Skeletal muscle tissue (tissue), 4 donors: Measurements from ENCODE around the gene RBPMS2. TPM values are rescaled to one million over a fixed set of nuclear protein-coding genes. Genes with fewer than 3 reads are reported as not detected.

Source experiments
- H3K27ac ChIP-seq: one replicate; pipeline ENCODE4 v1.7.0; 2013; ENCODE audit warnings: mild to moderate bottlenecking, low read depth, low read length, inconsistent platforms
- H3K27me3 ChIP-seq, 3 donors: one replicate each; pipeline ENCODE4 v1.7.0; 2013; ENCODE audit warnings: low read length in 3 of 3; ENCODE audit not compliant: control insufficient read depth in 3 of 3, insufficient read depth in 3 of 3
- H3K36me3 ChIP-seq, 3 donors: one replicate each; pipeline ENCODE4 v1.7.0; 2013; ENCODE audit warnings: low read length in 3 of 3; ENCODE audit not compliant: control insufficient read depth in 3 of 3, insufficient read depth in 3 of 3
- H3K4me1 ChIP-seq, 3 donors: one replicate each; pipeline ENCODE4 v1.7.0; 2013; ENCODE audit warnings: low read length in 3 of 3, mild to moderate bottlenecking in 3 of 3; ENCODE audit not compliant: control insufficient read depth in 3 of 3, insufficient read depth in 3 of 3
- H3K4me3 ChIP-seq, 3 donors: one replicate each; pipeline ENCODE4 v1.7.0; 2013; ENCODE audit warnings: low read length in 3 of 3
- H3K9ac ChIP-seq, 3 donors: one replicate each; pipeline ENCODE4 v1.7.0; 2013; ENCODE audit warnings: low read length in 3 of 3, mild to moderate bottlenecking in 3 of 3, moderate library complexity in 2 of 3, low read depth in 1 of 3
- H3K9me3 ChIP-seq, 3 donors: one replicate each; pipeline ENCODE4 v1.7.0; 2013; ENCODE audit warnings: low read length in 3 of 3; ENCODE audit not compliant: control insufficient read depth in 3 of 3
- total RNA-seq: library from RNA; depleted of rRNA; stranded (reverse); fragments of >200 nt; gene quantifications from one replicate; pipeline ENCODE4 v1.2.3, GENCODE V29; 2014
- donor health status: Osteomylitis.

The RBPMS2 gene
- total RNA-seq, 1 donor from 2014 or later, result under 0.01 TPM

- Histone ChIP-seq H3K27me3 (no peaks in the 10 kb centered on the region), H3K36me3 (no peaks in the 10 kb centered on the region), H3K4me1 (peaks cover 0 to 7% (median 0%) of the 10 kb centered on the region in 3 donors), H3K27ac (no peak overlapping the region), H3K9ac (no peak overlapping the region), H3K9me3 (no peaks in the 10 kb centered on the region), H3K4me3 (no peak overlapping the region)
Measured at GRCh38 chr15:64761156-64761555, 14.2 kb downstream of the RBPMS2 start.

GRCh38 chr15:64760056-64760455 lies 15.3 kb downstream of the RBPMS2 start:
- Histone ChIP-seq H3K9ac (no peak overlapping the region), H3K4me3 (no peak overlapping the region), H3K36me3 (no peaks in the 10 kb centered on the region), H3K4me1 (peaks cover 0 to 10% (median 0%) of the 10 kb centered on the region in 3 donors), H3K9me3 (no peaks in the 10 kb centered on the region), H3K27ac (no peak overlapping the region), H3K27me3 (no peaks in the 10 kb centered on the region)

- Histone ChIP-seq H3K36me3 (no peaks in the 10 kb centered on the region), H3K9ac (no peak overlapping the region), H3K4me1 (peaks cover 0 to 10% (median 0%) of the 10 kb centered on the region in 3 donors), H3K27me3 (no peaks in the 10 kb centered on the region), H3K27ac (peak overlapping the region; percentile 12), H3K4me3 (no peak overlapping the region), H3K9me3 (no peaks in the 10 kb centered on the region)
Measured at GRCh38 chr15:64755427-64755940, 19.9 kb downstream of the RBPMS2 start.

GRCh38 chr15:64754663-64755426 lies 20.5 kb downstream of the RBPMS2 start:
- H3K27ac ChIP-seq, result peak overlapping the region; percentile 12
- no peak overlapping the region for H3K9ac ChIP-seq
- H3K27me3 ChIP-seq, result no peaks in the 10 kb centered on the region
- no peaks in the 10 kb centered on the region for H3K9me3 ChIP-seq
- H3K4me3 ChIP-seq, result no peak overlapping the region
- H3K4me1 ChIP-seq, result peaks cover 0 to 10% (median 2%) of the 10 kb centered on the region in 3 donors
- no peaks in the 10 kb centered on the region for H3K36me3 ChIP-seq

- H3K27me3 ChIP-seq, result no peaks in the 10 kb centered on the region
- H3K4me3 ChIP-seq, result no peak overlapping the region
- H3K4me1 ChIP-seq, result peaks cover 4 to 19% (median 14%) of the 10 kb centered on the region in 3 donors
- no peaks in the 10 kb centered on the region for H3K36me3 ChIP-seq
- H3K9me3 ChIP-seq, result no peaks in the 10 kb centered on the region
- no peak overlapping the region for H3K9ac ChIP-seq
- no peak overlapping the region for H3K27ac ChIP-seq
Measured at GRCh38 chr15:64753480-64754185, 21.8 kb downstream of the RBPMS2 start.

GRCh38 chr15:64751464-64751863 lies 23.9 kb downstream of the RBPMS2 start:
- H3K27me3 ChIP-seq, result no peaks in the 10 kb centered on the region

GRCh38 chr15:64749999-64750657 lies 25.3 kb downstream of the RBPMS2 start:
- no peaks in the 10 kb centered on the region for H3K9me3 ChIP-seq
- no peaks in the 10 kb centered on the region for H3K36me3 ChIP-seq
- no peak overlapping the region for H3K9ac ChIP-seq
- H3K4me3 ChIP-seq, result no peak overlapping the region
- no peak overlapping the region for H3K27ac ChIP-seq
- H3K4me1 ChIP-seq, result peaks cover 5 to 36% (median 18%) of the 10 kb centered on the region in 3 donors
- no peaks in the 10 kb centered on the region for H3K27me3 ChIP-seq

More at GRCh38 chr15:64751464-64751863, 23.9 kb downstream of the RBPMS2 start:
- Histone ChIP-seq H3K27ac (no peak overlapping the region), H3K36me3 (no peaks in the 10 kb centered on the region), H3K9me3 (no peaks in the 10 kb centered on the region), H3K9ac (no peak overlapping the region), H3K4me1 (peaks cover 5 to 35% (median 18%) of the 10 kb centered on the region in 3 donors), H3K4me3 (no peak overlapping the region)

- Histone ChIP-seq H3K9ac (no peak overlapping the region), H3K27ac (no peak overlapping the region), H3K36me3 (no peaks in the 10 kb centered on the region), H3K27me3 (no peaks in the 10 kb centered on the region), H3K4me1 (peaks cover 5 to 36% (median 18%) of the 10 kb centered on the region in 3 donors), H3K4me3 (no peak overlapping the region), H3K9me3 (no peaks in the 10 kb centered on the region)
Measured at GRCh38 chr15:64749167-64749566, 26.2 kb downstream of the RBPMS2 start.

- H3K9ac ChIP-seq, result no peak overlapping the region
- no peak overlapping the region for H3K4me3 ChIP-seq
- no peaks in the 10 kb centered on the region for H3K27me3 ChIP-seq
- no peaks in the 10 kb centered on the region for H3K36me3 ChIP-seq
- no peak overlapping the region for H3K27ac ChIP-seq
- H3K9me3 ChIP-seq, result no peaks in the 10 kb centered on the region
- peaks cover 5 to 36% (median 16%) of the 10 kb centered on the region in 3 donors for H3K4me1 ChIP-seq
Measured at GRCh38 chr15:64748251-64748650, 27.1 kb downstream of the RBPMS2 start.
